Kidney (tissue), 14 donors: ENCODE results near the gene PCDH19. TPM values are rescaled to one million over a fixed set of nuclear protein-coding genes. Genes with fewer than 3 reads are reported as not detected.

Source experiments
- DNase-seq, 5 donors: peaks; one replicate each; pipeline ENCODE4 v3.0.0-alpha.2; 2013 to 2020
- FAIRE-seq: peaks from 2 replicates; lab custom pipeline; 2012; peaks lifted over from hg19 to GRCh38; lab: Jason Lieb, UNC
- H3K27ac ChIP-seq, 2 donors: one replicate each; pipeline ENCODE4 v1.7.0; 2013; ENCODE audit warnings: low read depth in 2 of 2, low read length in 2 of 2, inconsistent platforms in 1 of 2
- H3K27me3 ChIP-seq: one replicate; pipeline ENCODE4 v1.7.1; 2013; ENCODE audit warnings: low read length, inconsistent platforms; ENCODE audit not compliant: control insufficient read depth, insufficient read depth
- H3K36me3 ChIP-seq, 3 donors: one replicate each; pipeline versions ENCODE4 v1.7.0 to v1.7.1; 2013; ENCODE audit warnings: low read length in 3 of 3, control low read depth in 1 of 3, inconsistent platforms in 1 of 3; ENCODE audit not compliant: insufficient read depth in 3 of 3, control insufficient read depth in 2 of 3
- H3K4me1 ChIP-seq, 3 donors: one replicate each; pipeline versions ENCODE4 v1.7.0 to v1.7.1; 2013; ENCODE audit warnings: low read length in 3 of 3, inconsistent platforms in 1 of 3, low read depth in 1 of 3; ENCODE audit not compliant: control insufficient read depth in 2 of 3, insufficient read depth in 2 of 3
- H3K4me3 ChIP-seq, 3 donors: one replicate each; pipeline versions ENCODE4 v1.7.0 to v1.8.1; 2013; ENCODE audit warnings: low read length in 3 of 3, control low read depth in 1 of 3, inconsistent platforms in 1 of 3
- H3K9ac ChIP-seq, 3 donors: one replicate each; pipeline versions ENCODE4 v1.7.0 to v1.7.1; 2013; ENCODE audit warnings: low read length in 3 of 3, control low read depth in 1 of 3, inconsistent platforms in 1 of 3
- H3K9me3 ChIP-seq, 3 donors: one replicate each; pipeline versions ENCODE4 v1.7.0 to v1.7.1; 2013; ENCODE audit warnings: low read length in 3 of 3, control low read depth in 1 of 3, inconsistent platforms in 1 of 3; ENCODE audit not compliant: control insufficient read depth in 2 of 3, insufficient read depth in 1 of 3
- intact Hi-C: fragments of 100-400 bp; cut with DNase I; formaldehyde crosslinking; loops from one replicate; pipeline ENCODE4 v1.11.1; 2022
- polyA plus RNA-seq: library from polyadenylated mRNA; stranded (reverse); fragments of 350-450 nt; fragmentation: Illumina TruSeq; extraction: RNeasy Lipid Tissue Mini Kit (QIAGEN cat#74804); gene quantifications from one replicate; pipeline ENCODE4 v1.2.3, GENCODE V29; 2014; ENCODE audit warnings: low read depth, low replicate concordance; ENCODE audit not compliant: insufficient read depth
- total RNA-seq: library from RNA; stranded (reverse); fragmentation: NEBNext Ultra II Directional; extraction: Animal tissue kit (Norgen Biotek cat#: 25700); gene quantifications from one replicate; pipeline ENCODE4 v1.2.1, GENCODE V29; 2021
- TF ChIP-seq, protein P1 (sequence below): IDR thresholded peaks from 3 replicates; pipeline ENCODE4 v1.5.1; 2012; ENCODE audit warnings: mild to moderate bottlenecking, moderate library complexity, borderline replicate concordance; ENCODE audit not compliant: insufficient read depth; ENCODE audit errors: extremely low read depth
- donor health status: control.
- donor health status: control.
- donor health status: control.
- donor health status: control.
- donor health status: control.
- donor health status: DM: yes; HTN: yes; CAD: no.
- donor health status: Normal renal cell carcinoma (clear cell type).

The PCDH19 gene
- total and polyA plus RNA-seq, 2 donors from 2014 or later: 0.66 to 0.75 TPM

DNA sequence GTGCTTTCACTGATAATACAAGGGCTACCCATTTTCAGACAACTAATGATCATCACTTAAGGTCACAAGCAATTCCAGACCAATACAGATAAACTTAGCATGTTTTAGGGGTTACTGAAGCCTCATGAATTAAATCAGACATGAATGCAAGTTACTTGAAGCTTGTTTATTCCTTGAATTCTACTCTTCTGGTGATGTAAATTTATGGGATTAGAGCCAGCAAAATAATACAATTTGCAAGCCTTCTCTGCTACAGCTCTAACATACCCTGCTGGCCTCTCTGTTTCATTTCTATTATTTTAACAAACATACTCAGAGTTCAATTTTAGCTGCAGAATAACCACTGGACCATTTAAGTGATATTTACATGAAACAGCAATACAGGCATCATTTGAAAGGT, 60.7 kb downstream of the PCDH19 start:
- Histone ChIP-seq H3K9ac (no peak overlapping the region), H3K4me3 (no peak overlapping the region), H3K9me3 (no peaks in the 10 kb centered on the region), H3K36me3 (no peaks in the 10 kb centered on the region), H3K27ac (no peak overlapping the region), H3K4me1 (no peaks in the 10 kb centered on the region), H3K27me3 (no peaks in the 10 kb centered on the region)
- no peak for DNase-seq
- no peak for FAIRE-seq
- intact Hi-C loops: no loop called here
- TF ChIP-seq, protein P1, sequence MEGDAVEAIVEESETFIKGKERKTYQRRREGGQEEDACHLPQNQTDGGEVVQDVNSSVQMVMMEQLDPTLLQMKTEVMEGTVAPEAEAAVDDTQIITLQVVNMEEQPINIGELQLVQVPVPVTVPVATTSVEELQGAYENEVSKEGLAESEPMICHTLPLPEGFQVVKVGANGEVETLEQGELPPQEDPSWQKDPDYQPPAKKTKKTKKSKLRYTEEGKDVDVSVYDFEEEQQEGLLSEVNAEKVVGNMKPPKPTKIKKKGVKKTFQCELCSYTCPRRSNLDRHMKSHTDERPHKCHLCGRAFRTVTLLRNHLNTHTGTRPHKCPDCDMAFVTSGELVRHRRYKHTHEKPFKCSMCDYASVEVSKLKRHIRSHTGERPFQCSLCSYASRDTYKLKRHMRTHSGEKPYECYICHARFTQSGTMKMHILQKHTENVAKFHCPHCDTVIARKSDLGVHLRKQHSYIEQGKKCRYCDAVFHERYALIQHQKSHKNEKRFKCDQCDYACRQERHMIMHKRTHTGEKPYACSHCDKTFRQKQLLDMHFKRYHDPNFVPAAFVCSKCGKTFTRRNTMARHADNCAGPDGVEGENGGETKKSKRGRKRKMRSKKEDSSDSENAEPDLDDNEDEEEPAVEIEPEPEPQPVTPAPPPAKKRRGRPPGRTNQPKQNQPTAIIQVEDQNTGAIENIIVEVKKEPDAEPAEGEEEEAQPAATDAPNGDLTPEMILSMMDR: no peak

DNA sequence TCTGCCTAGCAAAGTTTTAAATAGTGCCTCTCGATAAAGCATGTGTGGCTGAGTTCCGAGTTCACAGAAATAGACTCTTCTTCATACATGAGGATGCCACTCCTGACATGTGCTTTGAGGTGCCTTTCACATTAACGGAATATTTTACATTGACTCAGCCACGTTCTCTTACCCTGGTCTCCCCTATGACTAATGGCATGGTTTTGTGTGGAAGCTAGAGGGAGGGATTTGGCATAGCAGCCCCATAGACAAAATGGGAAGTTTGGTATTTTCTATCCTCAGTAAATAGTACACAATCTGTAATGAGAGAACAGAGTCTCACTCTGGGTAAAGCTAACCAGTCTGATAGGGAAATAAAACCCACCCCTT, 68.9 kb downstream of the PCDH19 start:
- no peak for DNase-seq
- Histone ChIP-seq H3K9me3 (no peaks in the 10 kb centered on the region), H3K36me3 (no peaks in the 10 kb centered on the region), H3K27me3 (no peaks in the 10 kb centered on the region), H3K4me3 (no peak overlapping the region), H3K4me1 (no peaks in the 10 kb centered on the region), H3K27ac (no peak overlapping the region), H3K9ac (no peak overlapping the region)
- intact Hi-C loops: no loop called here
- FAIRE-seq: no peak
- TF ChIP-seq, protein P1: no peak

DNA sequence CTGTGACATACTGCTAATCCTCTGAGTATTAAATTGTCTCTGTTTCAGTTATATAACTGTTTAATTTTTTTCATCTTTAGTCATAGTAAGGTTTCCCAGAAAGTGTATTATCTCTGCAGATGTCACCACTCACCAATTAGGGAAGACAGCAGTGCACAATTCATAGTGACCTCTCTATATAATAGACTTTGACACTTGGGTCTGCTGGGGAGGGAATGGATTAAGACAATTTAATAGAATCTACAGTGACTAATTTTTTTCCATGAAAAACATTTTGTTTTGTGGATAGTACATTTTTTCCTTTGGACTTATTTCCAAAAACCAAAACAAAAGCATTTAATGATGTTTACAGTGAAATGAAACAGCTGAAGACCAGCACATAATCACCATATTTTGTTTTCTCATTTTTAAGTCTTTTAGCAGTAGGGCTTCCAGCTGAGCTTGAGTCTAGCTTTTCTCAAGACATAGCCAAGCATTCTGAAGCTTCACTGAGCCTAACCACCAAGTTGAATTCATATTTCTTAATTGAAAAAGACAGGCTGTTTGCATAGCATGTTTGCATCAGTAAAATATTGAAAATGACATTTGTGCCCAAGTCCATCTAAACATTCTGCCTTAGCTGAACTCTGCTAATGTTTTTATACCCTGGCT, 69.5 kb downstream of the PCDH19 start:
- Histone ChIP-seq H3K4me3 (no peak overlapping the region), H3K27me3 (no peaks in the 10 kb centered on the region), H3K9ac (no peak overlapping the region), H3K27ac (no peak overlapping the region), H3K4me1 (no peaks in the 10 kb centered on the region), H3K9me3 (no peaks in the 10 kb centered on the region), H3K36me3 (no peaks in the 10 kb centered on the region)
- intact Hi-C loops: no loop called here
- TF ChIP-seq, protein P1: no peak
- DNase-seq (peak in 2 of 5 donors; percentile 23 to 71), FAIRE-seq (peak; percentile 41)

DNA sequence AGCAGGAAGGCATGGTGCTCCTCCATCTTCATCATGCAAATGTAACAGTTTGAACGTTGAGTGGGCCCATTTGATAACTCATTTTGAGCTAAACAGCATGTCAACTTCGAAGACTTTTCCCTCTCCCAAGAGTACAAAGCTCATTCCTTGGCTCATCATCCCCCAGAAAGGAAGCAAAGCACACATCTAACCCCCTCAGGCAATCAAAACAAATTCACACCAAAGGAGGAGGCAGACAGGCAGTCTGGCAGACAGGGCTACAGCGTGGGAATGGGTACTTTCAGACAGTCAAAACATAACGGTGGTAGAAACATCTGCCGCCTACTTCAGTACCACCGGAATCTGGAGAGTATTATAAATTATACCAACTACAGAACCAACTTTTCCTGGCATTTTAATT, 81.7 kb downstream of the PCDH19 start:
- no peaks in the 10 kb centered on the region for H3K36me3 ChIP-seq
- no peak overlapping the region for H3K4me3 ChIP-seq
- H3K4me1 ChIP-seq: no peaks in the 10 kb centered on the region
- no peak for FAIRE-seq
- TF ChIP-seq, protein P1: no peak
- no peak for DNase-seq
- H3K27ac ChIP-seq: no peak overlapping the region
- H3K27me3 ChIP-seq: no peaks in the 10 kb centered on the region
- intact Hi-C loops: no loop called here
- no peak overlapping the region for H3K9ac ChIP-seq
- no peaks in the 10 kb centered on the region for H3K9me3 ChIP-seq
